ENCODE data around the gene SLFN12L.

GRCh38 chr17:35448899-35449227 lies 88.6 kb downstream of the SLFN12L start:
- TF ChIP-seq CTCF (optimal IDR thresholded peaks at IDR 0.05 in 1 of 3, IDR thresholded peaks at IDR 0.05 in 1 of 3, conservative IDR thresholded peaks at IDR 0.05 in 1 of 3; ENCODE audit: extremely low read depth in 1 of 3, insufficient read depth in 2 of 3, low read length in 3 of 3) (no peak), EZH2 (IDR thresholded peaks at IDR 0.05; ENCODE audit: low read length) (no peak)

Data from keratinocyte (primary cell).